HG02610 (cell line): ENCODE measurements around the gene LEMD1.
"Not testable (repeated sequence)": the region's sequence is repeated elsewhere in the genome, so short reads cannot be mapped to it uniquely, and the experiment has no call there.

ENCODE experiments used
- ATAC-seq: cut with Tn5 transposase; IDR thresholded peaks from one replicate; pipeline ENCODE4 v1.9.1; 2021; ENCODE audit warnings: mild to moderate bottlenecking, moderate library complexity; ENCODE audit not compliant: unreplicated experiment

LEMD1 gene

DNA sequence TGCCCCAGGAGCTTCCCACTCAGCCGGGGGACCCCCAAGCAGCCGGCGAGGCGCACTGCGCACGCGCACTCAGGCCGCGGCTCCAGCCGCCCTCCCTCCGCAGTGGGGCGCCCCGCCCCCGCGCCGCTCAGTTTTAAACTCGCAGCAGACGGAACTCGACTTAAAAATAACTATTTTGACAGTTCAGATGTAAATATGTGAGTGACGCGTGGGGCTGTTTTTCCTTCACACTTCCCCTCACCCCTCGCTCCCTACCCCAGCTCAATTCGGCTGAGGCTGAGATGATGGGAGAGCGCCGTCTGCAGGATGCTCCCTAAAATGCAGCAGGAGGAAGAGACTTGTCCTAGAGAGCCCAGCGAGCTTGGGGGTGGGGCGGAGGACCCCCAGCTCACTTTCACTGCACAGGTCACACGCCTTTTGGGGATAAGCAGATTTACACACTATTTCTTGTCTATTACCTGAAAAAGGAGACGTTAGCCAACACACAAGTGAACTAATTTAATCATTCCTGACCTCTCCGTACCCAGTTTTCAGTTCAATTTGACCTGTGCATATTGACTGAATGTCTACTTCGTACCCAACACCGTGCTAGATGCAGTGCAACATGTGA is 8.9 kb upstream of the LEMD1 start:
- no peak for ATAC-seq

DNA sequence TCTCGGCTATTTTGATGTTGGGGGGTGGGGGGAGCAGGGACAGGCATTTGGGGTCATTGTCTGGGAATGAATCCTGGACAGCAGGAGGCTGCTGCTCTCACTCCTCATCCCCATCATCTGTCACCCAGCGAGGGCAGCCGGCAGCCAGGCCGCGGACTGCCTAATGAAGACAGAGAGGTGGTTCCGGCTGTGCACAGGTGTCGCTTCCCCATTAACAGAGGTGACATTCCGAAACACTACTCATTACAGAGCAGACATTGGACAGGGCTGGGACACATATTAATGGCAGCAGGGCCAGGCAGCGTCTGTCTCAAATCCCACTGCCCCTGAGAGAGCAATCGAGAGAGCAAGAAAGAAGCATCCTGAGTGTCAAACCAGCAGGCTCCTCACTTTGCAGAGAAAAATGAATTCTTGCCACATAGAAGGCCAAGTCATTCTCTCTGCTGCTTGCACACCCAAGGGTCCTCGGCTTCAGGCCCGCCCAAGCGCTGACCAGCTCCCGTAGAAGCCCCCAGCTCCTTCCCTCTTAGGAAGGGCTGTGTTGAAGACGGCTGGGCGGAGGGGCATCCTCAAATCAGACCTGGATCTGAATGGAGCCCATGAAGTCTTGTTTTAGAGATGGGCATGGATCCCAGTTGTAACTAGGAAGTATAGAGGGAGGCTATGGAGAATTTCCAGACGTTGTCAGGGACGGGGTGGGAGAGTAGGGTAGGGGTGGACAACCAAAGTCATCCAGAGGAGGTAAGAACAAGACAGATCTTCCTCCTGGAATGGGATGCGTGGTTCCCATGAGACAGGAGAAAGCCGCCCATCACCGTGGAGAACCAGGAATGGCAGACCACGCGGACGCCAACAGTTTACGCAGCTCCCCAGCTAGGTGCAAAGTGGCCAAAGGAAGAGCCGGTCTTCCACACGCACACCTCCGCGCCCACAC is 8.2 kb upstream of the LEMD1 start:
- no peak for ATAC-seq

GRCh38 chr1:205424901-205425600 is 3.2 kb upstream of the LEMD1 start:
- no peak for ATAC-seq

DNA sequence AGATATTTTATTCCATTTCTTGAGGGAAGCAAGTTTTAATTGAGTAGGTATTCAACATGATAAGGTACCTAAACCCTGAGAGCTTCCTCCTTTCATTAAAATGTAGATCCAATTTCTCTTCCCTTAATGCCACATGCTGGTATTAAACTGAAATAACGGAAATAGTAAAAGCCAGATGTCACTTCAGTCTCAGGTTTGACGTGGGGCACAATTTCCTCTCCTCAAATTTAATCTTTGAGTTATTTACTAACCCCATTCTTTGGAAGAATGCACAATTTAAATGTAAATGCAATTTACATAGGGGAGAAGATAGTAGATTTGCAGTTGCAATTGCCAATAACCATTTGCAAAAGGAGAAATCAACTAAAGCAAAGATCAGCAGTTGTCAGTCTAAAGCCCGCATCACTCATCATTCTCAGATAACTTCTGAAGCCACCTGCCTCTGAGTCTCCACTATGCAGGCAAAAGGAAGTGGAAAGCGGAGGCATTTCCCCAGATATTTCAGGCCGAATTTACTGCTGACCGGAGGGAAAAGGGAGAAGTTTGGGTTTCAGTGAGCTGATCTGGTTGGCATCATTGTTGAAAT is 2.1 kb upstream of the LEMD1 start:
- no peak for ATAC-seq

- ATAC-seq: no peak
Observed at GRCh38 chr1:205422993-205423642, 1.3 kb upstream of the LEMD1 start.

DNA sequence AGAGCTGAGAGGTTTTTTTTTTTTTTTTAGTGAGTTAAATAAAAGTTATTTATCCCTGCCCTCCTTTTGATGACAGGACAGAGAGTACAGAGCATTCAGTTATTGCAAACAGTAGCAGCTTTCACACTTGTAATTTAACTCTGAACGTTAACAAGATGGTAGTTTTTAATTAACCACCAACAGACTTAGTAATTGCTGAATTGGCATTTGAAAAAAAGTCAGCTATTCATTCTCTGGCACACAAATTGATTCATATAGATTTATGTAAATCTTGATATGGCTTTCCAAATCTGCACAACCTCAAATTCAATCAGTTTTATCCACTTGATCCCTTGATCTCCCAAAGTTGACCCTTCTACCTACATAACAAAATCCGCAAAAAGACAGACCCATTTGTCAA is 918 bp downstream of the LEMD1 start:
- ATAC-seq: no peak

- ATAC-seq: no peak
Observed at GRCh38 chr1:205417870-205418635, 3.8 kb downstream of the LEMD1 start.

GRCh38 chr1:205416322-205416721 is 5.5 kb downstream of the LEMD1 start:
- ATAC-seq: no peak

GRCh38 chr1:205410581-205411298 is 11.1 kb downstream of the LEMD1 start:
- no peak for ATAC-seq

DNA sequence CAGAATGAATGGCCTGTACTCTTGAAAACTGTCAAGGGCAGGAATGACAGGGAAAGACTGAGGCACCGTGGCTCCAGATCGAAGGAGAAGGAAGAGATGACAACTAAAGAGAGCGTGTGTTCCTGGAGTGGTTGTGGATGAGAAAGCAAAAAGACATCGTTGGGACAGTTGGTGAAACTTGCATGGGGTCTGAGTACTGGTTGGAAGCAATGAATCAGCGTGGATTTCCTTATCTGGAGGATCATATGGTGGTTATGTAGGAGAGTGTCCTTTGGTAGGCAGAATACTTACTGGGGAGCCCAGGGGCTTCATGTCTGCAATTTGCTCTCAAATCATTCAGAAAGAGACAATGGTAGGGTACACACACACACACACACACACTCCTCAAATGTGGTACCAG is 13.9 kb downstream of the LEMD1 start:
- no peak for ATAC-seq

- ATAC-seq: not testable (repeated sequence)
Observed at GRCh38 chr1:205406252-205406651, 15.6 kb downstream of the LEMD1 start.

DNA sequence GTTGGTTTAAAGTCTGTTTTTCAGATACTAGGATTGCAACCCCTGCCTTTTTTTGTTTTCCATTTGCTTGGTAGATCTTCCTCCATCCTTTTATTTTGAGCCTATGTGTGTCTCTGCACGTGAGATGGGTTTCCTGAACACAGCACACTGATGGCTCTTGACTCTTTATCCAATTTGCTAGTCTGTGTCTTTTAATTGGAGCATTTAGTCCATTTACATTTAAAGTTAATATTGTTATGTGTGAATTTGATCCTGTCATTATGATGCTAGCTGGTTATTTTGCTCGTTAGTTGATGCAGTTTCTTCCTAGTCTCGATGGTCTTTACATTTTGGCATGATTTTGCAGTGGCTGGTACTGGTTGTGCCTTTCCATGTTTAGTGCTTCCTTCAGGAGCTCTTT is 17.4 kb downstream of the LEMD1 start:
- ATAC-seq: not testable (repeated sequence)

GRCh38 chr1:205398586-205398985 is 23.3 kb downstream of the LEMD1 start:
- no peak for ATAC-seq

DNA sequence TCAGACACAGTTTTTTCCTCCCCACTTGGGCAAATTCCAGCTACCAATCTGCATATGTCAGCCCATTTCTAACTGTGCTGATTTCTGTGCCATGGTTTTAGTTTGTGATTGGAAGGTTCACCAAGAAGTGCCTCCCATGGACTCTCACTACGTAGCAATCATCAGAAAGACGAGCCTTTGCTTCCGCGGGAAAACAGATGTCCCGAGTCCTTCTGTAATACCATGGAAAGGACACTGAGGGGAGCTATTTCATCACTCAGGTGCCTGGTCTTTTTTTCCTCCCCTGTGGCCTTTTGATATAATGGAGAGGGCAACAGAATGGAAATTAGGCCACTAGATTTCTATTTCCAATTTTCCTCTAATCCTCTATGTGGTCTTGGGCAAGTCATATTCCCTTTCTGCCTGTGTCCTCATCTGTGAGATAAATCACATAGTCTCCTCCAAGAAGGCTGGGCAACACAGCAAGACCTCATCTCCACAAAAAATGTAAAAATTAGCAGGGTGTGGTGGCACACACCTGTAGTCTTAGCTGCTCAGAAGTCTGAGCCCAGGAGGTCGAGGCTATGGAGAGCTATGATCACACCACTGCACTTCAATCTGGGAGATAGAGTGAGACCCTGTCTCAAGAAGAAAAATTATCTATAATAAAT is 24.8 kb downstream of the LEMD1 start:
- ATAC-seq: no peak

GRCh38 chr1:205395616-205396015 is 26.2 kb downstream of the LEMD1 start:
- ATAC-seq: no peak

GRCh38 chr1:205392650-205393049 is 29.2 kb downstream of the LEMD1 start:
- no peak for ATAC-seq

DNA sequence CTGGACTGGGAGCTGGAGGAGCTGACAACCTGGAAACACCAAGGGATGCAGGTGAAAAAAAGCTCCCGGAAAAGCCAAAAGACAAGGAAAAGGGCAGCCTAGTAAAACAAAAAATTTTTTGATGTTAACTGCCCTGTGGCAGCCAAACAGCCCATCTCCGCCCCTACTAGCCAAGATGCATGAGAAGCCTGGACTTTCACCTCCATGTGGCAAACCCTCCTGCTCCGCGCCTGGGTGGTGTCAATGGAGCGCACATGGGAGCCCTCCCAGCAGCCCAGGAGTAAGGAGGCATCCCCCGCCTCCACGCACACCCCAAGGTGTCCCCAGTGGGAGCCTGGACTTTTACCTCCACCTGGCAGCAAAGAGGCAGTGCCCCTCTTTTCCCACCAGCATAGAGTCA is 30.5 kb downstream of the LEMD1 start:
- ATAC-seq: no peak

DNA sequence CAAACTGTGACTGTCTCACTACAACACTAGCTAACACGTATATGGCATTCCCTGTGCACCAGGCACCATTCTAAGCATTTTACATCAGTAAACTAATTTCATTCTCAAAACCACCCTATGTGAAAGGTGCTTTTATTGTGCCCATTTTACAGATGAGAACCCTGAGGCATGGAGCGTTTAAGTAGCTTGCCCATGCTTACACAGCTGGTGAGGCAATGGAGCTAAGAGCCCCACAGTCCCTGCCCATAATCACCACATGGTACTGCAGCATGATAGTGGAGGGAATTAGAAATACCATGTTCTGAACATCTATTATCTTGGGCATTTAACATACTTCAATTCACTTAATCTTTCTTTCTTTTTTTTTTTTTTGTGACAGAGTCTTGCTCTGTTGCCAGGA is 34.0 kb downstream of the LEMD1 start:
- ATAC-seq: no peak

GRCh38 chr1:205382990-205383389 is 38.9 kb downstream of the LEMD1 start:
- ATAC-seq: not testable (repeated sequence)
